GM23338 (cell line): ENCODE data around the gene SH3D19. TPM values are rescaled to one million over a fixed set of nuclear protein-coding genes. Genes with fewer than 3 reads are reported as not detected.

ENCODE experiments used
- ATAC-seq: fragments of 200-7000 bp; cut with Tn5 transposase; 3 replicates; pipeline ENCODE4 v1.9.1; 2020
- DNase-seq: peaks from one replicate; pipeline ENCODE4 v3.0.0-alpha.2; 2015; ENCODE audit warnings: low spot score
- H2AFZ ChIP-seq: fragments of 200-600 bp; sonication (generic); 2 replicates; pipeline ENCODE4 v1.8.0; 2016; ENCODE audit warnings: antibody characterized with exemption, mild to moderate bottlenecking, moderate library complexity
- H3F3A ChIP-seq: fragments of 200-600 bp; sonication (generic); replicated peaks from 2 replicates; pipeline ENCODE4 v1.8.0; 2017; ENCODE audit warnings: antibody characterized with exemption, mixed run types, low read depth
- H3K27ac ChIP-seq: fragments of 200-600 bp; sonication (generic); 2 replicates; pipeline ENCODE4 v1.6.1; 2016; ENCODE audit warnings: low read depth
- H3K27me3 ChIP-seq: fragments of 200-600 bp; sonication (generic); 2 replicates; pipeline ENCODE4 v1.8.0; 2016; ENCODE audit warnings: mild to moderate bottlenecking, mixed run types, moderate library complexity; ENCODE audit not compliant: insufficient read depth
- H3K36me3 ChIP-seq: fragments of 200-600 bp; sonication (generic); 2 replicates; pipeline ENCODE4 v1.8.0; 2016; ENCODE audit warnings: mild to moderate bottlenecking; ENCODE audit not compliant: insufficient read depth
- H3K4me1 ChIP-seq: fragments of 200-600 bp; sonication (generic); 2 replicates; pipeline ENCODE4 v1.8.0; 2016; ENCODE audit warnings: mild to moderate bottlenecking, moderate library complexity; ENCODE audit not compliant: insufficient read depth
- H3K4me2 ChIP-seq: fragments of 200-600 bp; sonication (generic); 2 replicates; pipeline ENCODE4 v1.7.1; 2017; ENCODE audit warnings: mixed run types
- H3K4me3 ChIP-seq: fragments of 200-600 bp; sonication (generic); 2 replicates; pipeline ENCODE4 v1.6.1; 2016; ENCODE audit warnings: mixed run types
- H3K79me2 ChIP-seq: fragments of 200-600 bp; sonication (generic); replicated peaks from 2 replicates; pipeline ENCODE4 v1.8.0; 2017; ENCODE audit warnings: mild to moderate bottlenecking; ENCODE audit not compliant: insufficient read depth
- H3K9me2 ChIP-seq: fragments of 200-600 bp; sonication (generic); 2 replicates; pipeline ENCODE4 v1.8.0; 2017; ENCODE audit not compliant: insufficient read depth
- H4K20me1 ChIP-seq: fragments of 200-600 bp; sonication (generic); replicated peaks from 2 replicates; pipeline ENCODE4 v1.8.0; 2017; ENCODE audit warnings: mild to moderate bottlenecking; ENCODE audit not compliant: insufficient read depth
- H3K27ac Mint-ChIP-seq: 2 replicates; pipeline ENCODE4 v1.8.0; 2020; ENCODE audit warnings: inconsistent platforms, mild to moderate bottlenecking, moderate library complexity, mixed read lengths
- H3K27me3 Mint-ChIP-seq: 3 replicates; pipeline ENCODE4 v1.8.0; 2022; ENCODE audit warnings: low read depth, mild to moderate bottlenecking, moderate library complexity, mixed read lengths, inconsistent platforms; ENCODE audit not compliant: insufficient read depth, poor library complexity
- H3K36me3 Mint-ChIP-seq: 3 replicates; pipeline ENCODE4 v1.8.0; 2021; ENCODE audit warnings: low read depth, mild to moderate bottlenecking, inconsistent platforms, moderate library complexity, mixed read lengths
- H3K4me1 Mint-ChIP-seq: 3 replicates; pipeline ENCODE4 v1.8.0; 2020; ENCODE audit warnings: mild to moderate bottlenecking, inconsistent platforms, mixed read lengths
- H3K4me3 Mint-ChIP-seq: 3 replicates; pipeline ENCODE4 v1.8.0; 2021; ENCODE audit warnings: moderate library complexity, mild to moderate bottlenecking, inconsistent platforms, mixed read lengths
- H3K9me3 Mint-ChIP-seq: 3 replicates; pipeline ENCODE4 v1.8.0; 2020; ENCODE audit warnings: moderate library complexity, mild to moderate bottlenecking, inconsistent platforms, mixed read lengths
- CREB1 ChIP-seq: fragments of 250-450 bp; sonication (Bioruptor Pico); IDR thresholded peaks from 2 replicates; pipeline ENCODE4 v1.5.0; 2020; ENCODE audit warnings: low read depth, mild to moderate bottlenecking, moderate library complexity
- EZH2 ChIP-seq: fragments of 200-600 bp; sonication (generic); IDR thresholded peaks from one replicate; pipeline ENCODE4 v1.8.0; 2017; ENCODE audit warnings: antibody characterized with exemption, mild to moderate bottlenecking, low read depth; ENCODE audit not compliant: unreplicated experiment
- EZH2phosphoT487 ChIP-seq: fragments of 200-600 bp; sonication (generic); IDR thresholded peaks from one replicate; pipeline ENCODE4 v1.8.1; 2018; ENCODE audit warnings: antibody characterized with exemption; ENCODE audit not compliant: unreplicated experiment
- JUNB ChIP-seq: IDR thresholded peaks from one replicate; pipeline ENCODE4 v1.6.1; 2016; ENCODE audit warnings: antibody characterized with exemption; ENCODE audit not compliant: unreplicated experiment
- NANOG ChIP-seq: IDR thresholded peaks from 2 replicates; pipeline ENCODE4 v1.6.1; 2016; ENCODE audit warnings: antibody characterized with exemption, borderline replicate concordance
- POLR2AphosphoS5 ChIP-seq: IDR thresholded peaks from 2 replicates; pipeline ENCODE4 v1.6.1; 2016; ENCODE audit warnings: antibody characterized with exemption, low read depth
- STAT1 ChIP-seq: IDR thresholded peaks from one replicate; pipeline ENCODE4 v1.6.1; 2016; ENCODE audit warnings: antibody characterized with exemption; ENCODE audit not compliant: unreplicated experiment
- ZNF114 ChIP-seq: fragments of 250-450 bp; sonication (Bioruptor Pico); IDR thresholded peaks from 2 replicates; pipeline ENCODE4 v1.5.0; 2020; ENCODE audit warnings: mild to moderate bottlenecking, moderate library complexity
- ZNF331 ChIP-seq: fragments of 250-450 bp; sonication (Bioruptor Pico); IDR thresholded peaks from 2 replicates; pipeline ENCODE4 v1.5.0; 2020; ENCODE audit warnings: low read depth, mild to moderate bottlenecking, moderate library complexity
- polyA plus RNA-seq: library from polyadenylated mRNA; unstranded; fragments of >200 nt; fragmentation: Nextera tagmentation; extraction: Ambion mirVana; gene quantifications from 2 replicates; pipeline ENCODE4 v1.2.1, GENCODE V29; 2016
- total RNA-seq: library from RNA; depleted of rRNA; stranded (reverse); fragments of >200 nt; shearing (Covaris generic); gene quantifications from 2 replicates; pipeline ENCODE4 v1.2.3, GENCODE V29; 2014
- TF ChIP-seq, protein P1 (sequence below): fragments of 250-450 bp; sonication (Bioruptor Pico); IDR thresholded peaks from 2 replicates; pipeline ENCODE4 v1.5.0; 2020; ENCODE audit warnings: mild to moderate bottlenecking, moderate library complexity
- TF ChIP-seq, protein P2 (sequence below), 2 experiments: fragments of 200-600 bp in 1 of 2; sonication (generic) in 1 of 2; conservative IDR thresholded peaks; 2 replicates each; pipeline versions ENCODE4 v1.5.1 to v1.6.1; 2016 to 2017; ENCODE audit warnings: antibody characterized with exemption in 2 of 2, low read depth in 2 of 2, mild to moderate bottlenecking in 2 of 2, moderate library complexity in 1 of 2
- TF ChIP-seq, protein P3 (sequence below): IDR thresholded peaks from one replicate; pipeline ENCODE4 v1.6.1; 2018; ENCODE audit warnings: antibody characterized with exemption; ENCODE audit not compliant: unreplicated experiment
- TF ChIP-seq, protein P4 (sequence below): IDR thresholded peaks from 2 replicates; pipeline ENCODE4 v1.6.1; 2016; ENCODE audit warnings: antibody characterized with exemption

SH3D19 gene
- total and polyA plus RNA-seq, 2 experiments from 2014 or later = 25.3 to 57.4 TPM

DNA sequence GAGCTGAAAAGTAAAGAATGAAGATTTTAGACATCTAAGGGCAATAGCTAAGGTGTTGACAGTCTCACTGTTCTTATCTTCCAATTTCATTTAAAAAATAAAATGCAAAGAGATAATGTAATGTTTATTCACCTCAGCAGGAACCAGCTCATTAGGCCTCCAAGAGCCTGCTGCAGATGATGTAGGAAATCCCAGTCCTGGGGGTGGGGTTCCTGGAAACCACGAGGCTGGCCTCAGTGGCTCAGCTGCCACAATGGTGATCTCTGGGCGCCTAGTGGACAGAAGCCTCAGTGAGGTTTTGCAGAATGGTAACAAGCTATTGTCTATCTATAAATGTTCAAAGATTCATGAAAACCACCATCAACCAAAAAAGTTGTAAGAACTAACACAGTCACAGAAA is 148.7 kb downstream of the SH3D19 start:
- no peak for ATAC-seq
- no peak overlapping the region for H3K27ac ChIP-seq
- Mint-ChIP-seq H3K27ac (no peak overlapping the region), H3K27me3 (no peaks in the 10 kb centered on the region), H3K4me3 (no peak overlapping the region), H3K4me1 (peaks cover 7% of the 10 kb centered on the region; the same call in 2 of the 3 replicates), H3K9me3 (no peaks in the 10 kb centered on the region), H3K36me3 (peaks cover 21% of the 10 kb centered on the region)
- no peaks in the 10 kb centered on the region for H3K9me2 ChIP-seq
- H4K20me1 ChIP-seq = no peaks in the 10 kb centered on the region; the same call in 1 of the 2 replicates
- TF ChIP-seq STAT1 = no peak
- no peak for TF ChIP-seq ZNF331 (CRISPR knock-in tag)
- TF ChIP-seq, protein P1, sequence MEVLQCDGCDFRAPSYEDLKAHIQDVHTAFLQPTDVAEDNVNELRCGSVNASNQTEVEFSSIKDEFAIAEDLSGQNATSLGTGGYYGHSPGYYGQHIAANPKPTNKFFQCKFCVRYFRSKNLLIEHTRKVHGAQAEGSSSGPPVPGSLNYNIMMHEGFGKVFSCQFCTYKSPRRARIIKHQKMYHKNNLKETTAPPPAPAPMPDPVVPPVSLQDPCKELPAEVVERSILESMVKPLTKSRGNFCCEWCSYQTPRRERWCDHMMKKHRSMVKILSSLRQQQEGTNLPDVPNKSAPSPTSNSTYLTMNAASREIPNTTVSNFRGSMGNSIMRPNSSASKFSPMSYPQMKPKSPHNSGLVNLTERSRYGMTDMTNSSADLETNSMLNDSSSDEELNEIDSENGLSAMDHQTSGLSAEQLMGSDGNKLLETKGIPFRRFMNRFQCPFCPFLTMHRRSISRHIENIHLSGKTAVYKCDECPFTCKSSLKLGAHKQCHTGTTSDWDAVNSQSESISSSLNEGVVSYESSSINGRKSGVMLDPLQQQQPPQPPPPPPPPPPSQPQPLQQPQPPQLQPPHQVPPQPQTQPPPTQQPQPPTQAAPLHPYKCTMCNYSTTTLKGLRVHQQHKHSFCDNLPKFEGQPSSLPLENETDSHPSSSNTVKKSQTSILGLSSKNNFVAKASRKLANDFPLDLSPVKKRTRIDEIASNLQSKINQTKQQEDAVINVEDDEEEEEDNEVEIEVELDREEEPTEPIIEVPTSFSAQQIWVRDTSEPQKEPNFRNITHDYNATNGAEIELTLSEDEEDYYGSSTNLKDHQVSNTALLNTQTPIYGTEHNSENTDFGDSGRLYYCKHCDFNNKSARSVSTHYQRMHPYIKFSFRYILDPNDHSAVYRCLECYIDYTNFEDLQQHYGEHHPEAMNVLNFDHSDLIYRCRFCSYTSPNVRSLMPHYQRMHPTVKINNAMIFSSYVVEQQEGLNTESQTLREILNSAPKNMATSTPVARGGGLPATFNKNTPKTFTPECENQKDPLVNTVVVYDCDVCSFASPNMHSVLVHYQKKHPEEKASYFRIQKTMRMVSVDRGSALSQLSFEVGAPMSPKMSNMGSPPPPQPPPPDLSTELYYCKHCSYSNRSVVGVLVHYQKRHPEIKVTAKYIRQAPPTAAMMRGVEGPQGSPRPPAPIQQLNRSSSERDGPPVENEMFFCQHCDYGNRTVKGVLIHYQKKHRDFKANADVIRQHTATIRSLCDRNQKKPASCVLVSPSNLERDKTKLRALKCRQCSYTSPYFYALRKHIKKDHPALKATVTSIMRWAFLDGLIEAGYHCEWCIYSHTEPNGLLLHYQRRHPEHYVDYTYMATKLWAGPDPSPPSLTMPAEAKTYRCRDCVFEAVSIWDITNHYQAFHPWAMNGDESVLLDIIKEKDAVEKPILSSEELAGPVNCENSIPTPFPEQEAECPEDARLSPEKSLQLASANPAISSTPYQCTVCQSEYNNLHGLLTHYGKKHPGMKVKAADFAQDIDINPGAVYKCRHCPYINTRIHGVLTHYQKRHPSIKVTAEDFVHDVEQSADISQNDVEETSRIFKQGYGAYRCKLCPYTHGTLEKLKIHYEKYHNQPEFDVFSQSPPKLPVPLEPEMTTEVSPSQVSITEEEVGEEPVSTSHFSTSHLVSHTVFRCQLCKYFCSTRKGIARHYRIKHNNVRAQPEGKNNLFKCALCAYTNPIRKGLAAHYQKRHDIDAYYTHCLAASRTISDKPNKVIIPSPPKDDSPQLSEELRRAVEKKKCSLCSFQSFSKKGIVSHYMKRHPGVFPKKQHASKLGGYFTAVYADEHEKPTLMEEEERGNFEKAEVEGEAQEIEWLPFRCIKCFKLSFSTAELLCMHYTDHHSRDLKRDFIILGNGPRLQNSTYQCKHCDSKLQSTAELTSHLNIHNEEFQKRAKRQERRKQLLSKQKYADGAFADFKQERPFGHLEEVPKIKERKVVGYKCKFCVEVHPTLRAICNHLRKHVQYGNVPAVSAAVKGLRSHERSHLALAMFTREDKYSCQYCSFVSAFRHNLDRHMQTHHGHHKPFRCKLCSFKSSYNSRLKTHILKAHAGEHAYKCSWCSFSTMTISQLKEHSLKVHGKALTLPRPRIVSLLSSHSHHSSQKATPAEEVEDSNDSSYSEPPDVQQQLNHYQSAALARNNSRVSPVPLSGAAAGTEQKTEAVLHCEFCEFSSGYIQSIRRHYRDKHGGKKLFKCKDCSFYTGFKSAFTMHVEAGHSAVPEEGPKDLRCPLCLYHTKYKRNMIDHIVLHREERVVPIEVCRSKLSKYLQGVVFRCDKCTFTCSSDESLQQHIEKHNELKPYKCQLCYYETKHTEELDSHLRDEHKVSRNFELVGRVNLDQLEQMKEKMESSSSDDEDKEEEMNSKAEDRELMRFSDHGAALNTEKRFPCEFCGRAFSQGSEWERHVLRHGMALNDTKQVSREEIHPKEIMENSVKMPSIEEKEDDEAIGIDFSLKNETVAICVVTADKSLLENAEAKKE (CRISPR knock-in tag) = no peak
- no peak for TF ChIP-seq CREB1 (CRISPR knock-in tag)
- TF ChIP-seq, protein P2, sequence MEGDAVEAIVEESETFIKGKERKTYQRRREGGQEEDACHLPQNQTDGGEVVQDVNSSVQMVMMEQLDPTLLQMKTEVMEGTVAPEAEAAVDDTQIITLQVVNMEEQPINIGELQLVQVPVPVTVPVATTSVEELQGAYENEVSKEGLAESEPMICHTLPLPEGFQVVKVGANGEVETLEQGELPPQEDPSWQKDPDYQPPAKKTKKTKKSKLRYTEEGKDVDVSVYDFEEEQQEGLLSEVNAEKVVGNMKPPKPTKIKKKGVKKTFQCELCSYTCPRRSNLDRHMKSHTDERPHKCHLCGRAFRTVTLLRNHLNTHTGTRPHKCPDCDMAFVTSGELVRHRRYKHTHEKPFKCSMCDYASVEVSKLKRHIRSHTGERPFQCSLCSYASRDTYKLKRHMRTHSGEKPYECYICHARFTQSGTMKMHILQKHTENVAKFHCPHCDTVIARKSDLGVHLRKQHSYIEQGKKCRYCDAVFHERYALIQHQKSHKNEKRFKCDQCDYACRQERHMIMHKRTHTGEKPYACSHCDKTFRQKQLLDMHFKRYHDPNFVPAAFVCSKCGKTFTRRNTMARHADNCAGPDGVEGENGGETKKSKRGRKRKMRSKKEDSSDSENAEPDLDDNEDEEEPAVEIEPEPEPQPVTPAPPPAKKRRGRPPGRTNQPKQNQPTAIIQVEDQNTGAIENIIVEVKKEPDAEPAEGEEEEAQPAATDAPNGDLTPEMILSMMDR (conservative IDR thresholded peaks at IDR 0.05; ENCODE audit: low read depth in 2 of 2) = no peak
- TF ChIP-seq JUNB = no peak
- no peak for TF ChIP-seq ZNF114 (CRISPR knock-in tag)
- no peak for TF ChIP-seq EZH2
- TF ChIP-seq POLR2AphosphoS5 = no peak
- no peak for TF ChIP-seq NANOG
- TF ChIP-seq, protein P3, sequence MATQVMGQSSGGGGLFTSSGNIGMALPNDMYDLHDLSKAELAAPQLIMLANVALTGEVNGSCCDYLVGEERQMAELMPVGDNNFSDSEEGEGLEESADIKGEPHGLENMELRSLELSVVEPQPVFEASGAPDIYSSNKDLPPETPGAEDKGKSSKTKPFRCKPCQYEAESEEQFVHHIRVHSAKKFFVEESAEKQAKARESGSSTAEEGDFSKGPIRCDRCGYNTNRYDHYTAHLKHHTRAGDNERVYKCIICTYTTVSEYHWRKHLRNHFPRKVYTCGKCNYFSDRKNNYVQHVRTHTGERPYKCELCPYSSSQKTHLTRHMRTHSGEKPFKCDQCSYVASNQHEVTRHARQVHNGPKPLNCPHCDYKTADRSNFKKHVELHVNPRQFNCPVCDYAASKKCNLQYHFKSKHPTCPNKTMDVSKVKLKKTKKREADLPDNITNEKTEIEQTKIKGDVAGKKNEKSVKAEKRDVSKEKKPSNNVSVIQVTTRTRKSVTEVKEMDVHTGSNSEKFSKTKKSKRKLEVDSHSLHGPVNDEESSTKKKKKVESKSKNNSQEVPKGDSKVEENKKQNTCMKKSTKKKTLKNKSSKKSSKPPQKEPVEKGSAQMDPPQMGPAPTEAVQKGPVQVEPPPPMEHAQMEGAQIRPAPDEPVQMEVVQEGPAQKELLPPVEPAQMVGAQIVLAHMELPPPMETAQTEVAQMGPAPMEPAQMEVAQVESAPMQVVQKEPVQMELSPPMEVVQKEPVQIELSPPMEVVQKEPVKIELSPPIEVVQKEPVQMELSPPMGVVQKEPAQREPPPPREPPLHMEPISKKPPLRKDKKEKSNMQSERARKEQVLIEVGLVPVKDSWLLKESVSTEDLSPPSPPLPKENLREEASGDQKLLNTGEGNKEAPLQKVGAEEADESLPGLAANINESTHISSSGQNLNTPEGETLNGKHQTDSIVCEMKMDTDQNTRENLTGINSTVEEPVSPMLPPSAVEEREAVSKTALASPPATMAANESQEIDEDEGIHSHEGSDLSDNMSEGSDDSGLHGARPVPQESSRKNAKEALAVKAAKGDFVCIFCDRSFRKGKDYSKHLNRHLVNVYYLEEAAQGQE = no peak
- TF ChIP-seq, protein P4, sequence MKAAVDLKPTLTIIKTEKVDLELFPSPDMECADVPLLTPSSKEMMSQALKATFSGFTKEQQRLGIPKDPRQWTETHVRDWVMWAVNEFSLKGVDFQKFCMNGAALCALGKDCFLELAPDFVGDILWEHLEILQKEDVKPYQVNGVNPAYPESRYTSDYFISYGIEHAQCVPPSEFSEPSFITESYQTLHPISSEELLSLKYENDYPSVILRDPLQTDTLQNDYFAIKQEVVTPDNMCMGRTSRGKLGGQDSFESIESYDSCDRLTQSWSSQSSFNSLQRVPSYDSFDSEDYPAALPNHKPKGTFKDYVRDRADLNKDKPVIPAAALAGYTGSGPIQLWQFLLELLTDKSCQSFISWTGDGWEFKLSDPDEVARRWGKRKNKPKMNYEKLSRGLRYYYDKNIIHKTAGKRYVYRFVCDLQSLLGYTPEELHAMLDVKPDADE = no peak
- TF ChIP-seq EZH2phosphoT487 = no peak
- H3K27me3 ChIP-seq = no peaks in the 10 kb centered on the region
- H2AFZ ChIP-seq = no peak overlapping the region
- H3F3A ChIP-seq = no peaks in the 10 kb centered on the region
- no peak for DNase-seq
- H3K4me1 ChIP-seq = peaks cover 7% of the 10 kb centered on the region; the same call in 1 of the 2 replicates
- no peak overlapping the region for H3K4me3 ChIP-seq
- peaks cover 15% of the 10 kb centered on the region; the same call in 1 of the 2 replicates for H3K36me3 ChIP-seq
- no peaks in the 10 kb centered on the region for H3K79me2 ChIP-seq
- no peak overlapping the region for H3K4me2 ChIP-seq
